Mesodermal cell (in vitro differentiated cells): ENCODE measurements around the gene C22orf39.
"Not testable (repeated sequence)": the region's sequence is repeated elsewhere in the genome, so short reads cannot be mapped to it uniquely, and the experiment has no call there.

Experiments used
- H3K27ac ChIP-seq: 2 replicates; pipeline ENCODE4 v1.7.0; 2013; ENCODE audit warnings: mild to moderate bottlenecking, low read depth, low read length, moderate library complexity; ENCODE audit not compliant: severe bottlenecking
- H3K36me3 ChIP-seq: 2 replicates; pipeline ENCODE4 v1.7.1; 2013; ENCODE audit warnings: mild to moderate bottlenecking, low read length, moderate library complexity; ENCODE audit not compliant: control insufficient read depth, insufficient read depth
- H3K4me1 ChIP-seq: one replicate; pipeline ENCODE4 v1.7.1; 2013; ENCODE audit warnings: mild to moderate bottlenecking, low read length; ENCODE audit not compliant: insufficient read depth, control insufficient read depth, poor library complexity, severe bottlenecking
- H3K4me3 ChIP-seq: 2 replicates; pipeline ENCODE4 v1.7.0; 2013; ENCODE audit warnings: low read length, control low read depth, mild to moderate bottlenecking; ENCODE audit not compliant: insufficient read depth, poor library complexity, severe bottlenecking; ENCODE audit errors: extremely low read depth
- H3K9me3 ChIP-seq: 2 replicates; pipeline ENCODE4 v1.7.1; 2013; ENCODE audit warnings: mild to moderate bottlenecking, low read length, moderate library complexity; ENCODE audit not compliant: control insufficient read depth
- WGBS, 2 experiments: methylation state at CpG; one replicate each; pipeline ENCODE4 v1.1.5; 2013; ENCODE audit warnings: missing lambda C conversion rate in 2 of 2; ENCODE audit not compliant: insufficient coverage in 2 of 2; 5-methylcytosine and 5-hydroxymethylcytosine counted together

C22orf39 gene

DNA sequence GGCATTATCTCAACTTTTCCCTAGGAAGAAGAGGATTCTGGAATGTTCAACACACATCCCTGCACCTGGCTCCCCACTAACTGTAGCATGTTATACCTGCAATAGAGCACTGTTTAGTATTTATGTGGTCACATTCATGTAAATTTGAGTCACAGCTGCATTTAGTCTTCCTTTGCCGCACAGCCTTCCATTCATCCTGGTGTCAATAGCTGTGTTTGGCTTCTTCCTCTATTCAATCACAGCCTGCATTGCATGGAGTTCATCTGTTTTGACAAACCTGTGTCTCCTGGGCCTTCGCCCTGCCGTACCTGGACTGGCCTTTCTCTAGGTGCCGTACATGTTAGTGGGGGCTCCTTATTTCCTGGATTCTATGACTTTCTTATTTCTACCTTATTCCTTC is 4.1 kb upstream of the C22orf39 start:
- 92 to 100% methylated on average over 2 to 4 of the region's 4 CpGs for WGBS, 2 experiments

DNA sequence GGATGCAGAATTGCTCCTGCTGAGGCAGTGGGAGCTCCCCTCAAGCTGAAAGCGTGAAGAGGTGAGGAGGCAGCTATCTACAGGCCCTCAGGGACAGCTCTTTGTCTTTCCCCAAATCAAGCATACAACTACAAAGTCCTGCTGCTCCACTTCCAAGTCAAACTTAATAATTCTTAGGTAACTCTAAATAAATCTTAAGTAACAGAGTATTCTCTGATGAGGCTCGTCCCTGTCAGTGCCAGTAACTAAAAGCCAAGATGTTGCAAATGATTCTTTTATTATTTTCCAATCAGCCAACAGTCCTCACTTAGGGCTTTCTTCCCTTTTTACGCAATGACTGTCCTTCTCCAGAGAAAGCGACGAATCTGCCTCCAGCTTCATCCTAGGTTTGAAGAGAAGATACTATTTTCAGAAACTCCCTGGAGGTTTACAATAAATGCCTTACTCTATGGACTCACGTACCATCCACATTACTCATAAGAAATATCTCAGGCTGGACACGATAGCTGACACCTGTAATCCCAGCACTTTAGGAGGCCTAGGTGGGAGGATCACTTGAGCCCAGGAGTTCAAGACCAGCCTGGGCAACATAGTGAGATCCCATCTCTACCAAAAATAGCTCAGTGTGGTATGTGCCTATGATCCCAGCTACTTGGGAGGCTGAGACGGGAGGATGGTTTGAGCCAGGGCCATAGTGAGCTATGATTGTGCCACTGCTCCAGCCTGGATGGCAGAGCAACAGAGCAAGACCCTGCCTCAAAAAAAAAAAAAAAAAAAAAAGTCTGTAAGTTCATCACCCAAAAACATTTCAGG is 3.1 kb upstream of the C22orf39 start:
- no peaks in the 10 kb centered on the region for H3K9me3 ChIP-seq
- H3K4me1 ChIP-seq = peaks cover 2% of the 10 kb centered on the region
- H3K27ac ChIP-seq = no peak overlapping the region
- WGBS, 2 experiments = 90 to 93% methylated on average over 5 of the region's 8 CpGs
- H3K4me3 ChIP-seq = no peak overlapping the region
- peaks cover 75% of the 10 kb centered on the region for H3K36me3 ChIP-seq

More for the DNA sequence above, 4.1 kb upstream of the C22orf39 start:
- no peak overlapping the region for H3K27ac ChIP-seq
- peaks cover 80% of the 10 kb centered on the region for H3K36me3 ChIP-seq
- H3K9me3 ChIP-seq = no peaks in the 10 kb centered on the region
- H3K4me3 ChIP-seq = no peak overlapping the region
- H3K4me1 ChIP-seq = peaks cover 8% of the 10 kb centered on the region

DNA sequence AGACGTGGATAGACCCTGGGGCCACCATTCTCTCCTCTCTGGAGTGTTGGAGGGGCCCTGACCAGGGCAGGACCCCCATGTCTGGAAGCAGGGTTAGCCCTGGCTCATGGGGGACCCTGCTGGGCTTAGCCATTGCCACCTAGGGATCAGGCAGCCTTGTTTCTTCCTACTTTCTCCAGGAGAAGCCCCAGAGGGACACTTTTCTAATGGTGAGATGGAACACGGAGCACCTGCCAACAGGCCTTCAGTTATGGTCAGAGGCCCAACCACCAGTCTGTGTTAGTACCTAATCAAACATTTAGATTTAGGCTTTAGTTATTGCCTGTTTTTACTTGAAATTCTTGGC is 1.9 kb upstream of the C22orf39 start:
- Histone ChIP-seq H3K4me3 (no peak overlapping the region), H3K36me3 (peaks cover 74% of the 10 kb centered on the region)
- WGBS, 2 experiments = 86 to 100% methylated on average over 1 of the region's 2 CpGs

DNA sequence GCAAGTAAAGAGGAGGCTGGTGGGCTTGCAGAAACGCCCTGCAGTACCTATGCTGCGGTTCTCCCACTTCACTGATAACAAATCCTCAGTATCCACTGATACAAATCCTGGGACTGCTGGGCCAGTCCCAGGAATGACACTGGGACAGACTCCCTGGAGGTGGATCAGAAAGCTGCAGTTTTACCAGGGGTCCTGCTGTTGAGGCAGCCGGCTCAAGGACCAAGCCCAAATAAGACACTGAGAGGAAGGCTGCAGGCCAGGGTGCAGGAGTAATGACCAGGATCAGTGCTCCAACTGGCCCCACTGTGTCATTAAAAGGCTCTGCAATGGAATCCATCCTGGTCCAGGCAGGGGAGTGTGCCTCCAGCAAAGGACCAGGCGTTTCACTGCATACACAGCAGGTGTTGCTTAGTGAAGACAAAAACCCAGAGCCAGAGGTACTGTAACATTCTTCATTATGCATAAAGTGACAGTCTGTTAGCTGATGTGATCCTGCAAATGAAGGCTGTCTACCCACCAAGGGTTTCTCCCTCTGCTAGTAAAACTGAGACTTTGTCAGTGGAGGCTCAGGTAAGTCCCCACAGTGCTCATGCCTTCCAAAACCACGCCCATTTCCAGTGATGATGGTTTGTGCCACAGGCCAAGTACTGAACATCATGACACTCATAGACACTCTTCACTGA is 1.4 kb upstream of the C22orf39 start:
- Histone ChIP-seq H3K4me1 (no peaks in the 10 kb centered on the region), H3K27ac (no peak overlapping the region), H3K36me3 (peaks cover 74% of the 10 kb centered on the region), H3K4me3 (peak overlapping the region; percentile 90), H3K9me3 (no peaks in the 10 kb centered on the region)
- 82 to 86% methylated on average over 4 to 5 of the region's 5 CpGs for WGBS, 2 experiments

More for the DNA sequence above, 1.9 kb upstream of the C22orf39 start:
- Histone ChIP-seq H3K9me3 (no peaks in the 10 kb centered on the region), H3K27ac (no peak overlapping the region), H3K4me1 (no peaks in the 10 kb centered on the region)

DNA sequence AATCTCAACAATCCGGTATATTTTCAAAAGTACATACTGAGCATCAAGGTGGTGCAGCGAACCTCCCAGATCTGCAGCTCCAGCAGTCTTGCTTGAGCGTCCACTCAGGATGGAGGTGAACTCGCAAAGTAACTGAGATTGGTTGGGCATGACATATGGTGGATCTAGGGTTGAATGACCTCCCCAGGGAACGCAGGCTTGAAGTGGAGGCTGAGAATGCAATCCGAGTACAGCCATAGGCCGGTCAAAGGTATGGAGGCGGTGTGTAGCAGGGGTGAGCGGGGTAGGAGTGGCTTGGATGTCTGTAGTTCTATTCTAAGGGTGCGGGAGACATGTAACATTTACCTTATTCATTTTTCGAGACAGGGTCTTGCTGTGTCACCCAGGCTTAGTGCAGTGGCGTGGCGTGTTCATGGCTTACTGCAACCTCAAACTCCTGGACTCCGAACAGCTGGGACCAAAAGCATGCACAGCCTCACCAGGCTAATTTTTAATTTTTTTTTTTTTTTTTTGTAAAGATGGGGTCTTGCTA is 631 bp upstream of the C22orf39 start:
- no peaks in the 10 kb centered on the region for H3K9me3 ChIP-seq
- peak overlapping the region; percentile 69 for H3K27ac ChIP-seq
- peaks cover 74% of the 10 kb centered on the region for H3K36me3 ChIP-seq

GRCh38 chr22:19446603-19447329 is 745 bp downstream of the C22orf39 start:
- Histone ChIP-seq H3K4me1 (no peaks in the 10 kb centered on the region), H3K4me3 (peak overlapping the region; percentile 90), H3K27ac (peak overlapping the region; percentile 64), H3K9me3 (no peaks in the 10 kb centered on the region), H3K36me3 (peaks cover 74% of the 10 kb centered on the region)
- WGBS, 2 experiments = 30 to 42% methylated on average over 12 to 20 of the region's 22 CpGs

More for the DNA sequence above, 631 bp upstream of the C22orf39 start:
- Histone ChIP-seq H3K4me3 (peak overlapping the region; percentile 90), H3K4me1 (no peaks in the 10 kb centered on the region)
- 20 to 40% methylated on average over 8 to 10 of the region's 14 CpGs for WGBS, 2 experiments

DNA sequence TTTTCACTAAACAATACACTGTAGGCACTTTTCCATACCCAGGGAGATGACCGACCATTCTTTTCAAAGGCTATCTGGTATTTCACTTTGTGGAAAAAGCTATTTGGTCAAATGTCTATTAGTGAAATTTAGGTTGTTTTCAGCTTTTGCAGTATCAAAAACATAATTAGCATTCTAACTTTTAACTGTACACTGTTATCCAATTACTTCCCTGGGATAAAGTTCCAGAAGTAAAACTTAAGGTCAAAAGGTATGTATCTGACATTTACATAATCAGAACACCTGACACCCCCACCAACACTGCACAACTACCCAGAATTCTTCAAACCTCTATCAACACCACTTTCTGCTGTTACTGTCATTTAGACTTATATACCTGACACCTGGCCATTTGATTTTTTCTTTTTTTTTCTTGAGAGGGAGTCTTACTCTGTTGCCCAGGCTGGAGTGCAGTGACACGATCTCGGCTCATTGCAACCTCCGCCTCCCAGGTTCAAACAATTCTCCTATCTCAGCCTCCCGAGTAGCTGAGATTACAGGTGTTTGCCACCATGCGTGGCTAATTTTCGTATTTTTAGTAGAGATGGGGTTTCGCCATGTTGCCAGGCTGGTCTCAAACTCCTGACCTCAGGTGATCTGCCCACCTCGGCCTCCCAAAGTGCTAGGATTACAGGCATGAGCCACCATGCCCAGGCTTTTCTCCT is 2.1 kb downstream of the C22orf39 start:
- 94 to 100% methylated on average over 3 to 8 of the region's 9 CpGs for WGBS, 2 experiments

GRCh38 chr22:19443544-19444211 is 3.8 kb downstream of the C22orf39 start:
- Histone ChIP-seq H3K36me3 (peaks cover 69% of the 10 kb centered on the region), H3K4me1 (no peaks in the 10 kb centered on the region), H3K4me3 (no peak overlapping the region), H3K9me3 (no peaks in the 10 kb centered on the region), H3K27ac (no peak overlapping the region)
- WGBS, 2 experiments = 97% methylated on average over 5 to 6 of the region's 7 CpGs

More for the DNA sequence above, 2.1 kb downstream of the C22orf39 start:
- not testable (repeated sequence) for H3K9me3 ChIP-seq, H3K27ac ChIP-seq, H3K4me1 ChIP-seq, H3K4me3 ChIP-seq
- peaks cover 75% of the 10 kb centered on the region for H3K36me3 ChIP-seq

- H3K4me1 ChIP-seq = no peaks in the 10 kb centered on the region
- no peaks in the 10 kb centered on the region for H3K9me3 ChIP-seq
- no peak overlapping the region for H3K27ac ChIP-seq
- no peak overlapping the region for H3K4me3 ChIP-seq
- 90 to 100% methylated on average over 1 to 2 of the region's 2 CpGs for WGBS, 2 experiments
- H3K36me3 ChIP-seq = peaks cover 72% of the 10 kb centered on the region
Measured at GRCh38 chr22:19442166-19442565, 5.3 kb downstream of the C22orf39 start.
